ENCODE measurements around the gene RNF214.
"Not testable (repeated sequence)": the region's sequence is repeated elsewhere in the genome, so short reads cannot be mapped to it uniquely, and the experiment has no call there.

The RNF214 gene

DNA sequence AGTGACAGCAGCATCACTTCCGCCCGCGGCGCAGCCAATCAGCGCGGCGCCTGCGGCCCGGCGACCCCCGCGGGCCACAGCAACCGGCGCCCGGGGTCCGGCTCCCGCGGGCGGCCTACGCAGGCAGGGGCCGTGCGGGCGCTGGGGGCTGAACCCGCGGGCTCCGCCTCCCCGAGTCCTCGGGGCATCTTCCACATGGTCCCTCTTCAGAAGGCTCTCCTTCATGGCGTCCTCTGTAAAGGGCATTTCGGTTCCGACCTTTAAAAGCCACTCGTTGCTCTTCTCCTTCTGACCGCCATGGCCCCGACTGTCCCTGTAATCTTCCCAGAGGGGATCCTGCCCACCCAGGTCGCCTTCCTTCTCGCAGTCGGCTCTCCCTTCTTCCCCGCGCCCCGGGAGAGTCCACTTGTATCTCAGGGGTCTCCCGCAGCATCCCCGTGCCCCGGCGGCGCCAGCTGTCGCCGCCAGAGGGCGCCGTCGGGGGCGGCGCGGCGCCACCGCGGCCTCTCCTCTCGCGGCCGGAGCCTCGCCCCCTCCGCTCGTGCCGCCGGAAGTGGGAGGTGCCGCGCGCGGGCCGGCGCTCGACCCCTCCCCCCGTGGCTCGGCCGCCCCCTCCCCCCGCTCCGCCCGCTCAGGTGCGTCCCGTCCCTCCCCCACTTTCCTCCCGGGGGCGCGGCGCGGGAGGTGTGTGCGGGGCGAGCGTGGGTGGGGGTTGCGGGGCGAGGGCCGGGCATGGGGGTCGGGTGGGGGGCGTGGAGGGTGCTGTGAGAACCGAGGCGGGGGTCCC, at the start of gene RNF214:
Gene RNF214 (plus strand): TSS at position 580 of the 787 bp plus-strand sequence. CDS start 1,602 bp downstream, outside the sequence.
- DNase-seq (ENCODE audit: extremely low spot score, insufficient read length, low read depth) (peak; percentile 95), FAIRE-seq (peak; percentile 81)

DNA sequence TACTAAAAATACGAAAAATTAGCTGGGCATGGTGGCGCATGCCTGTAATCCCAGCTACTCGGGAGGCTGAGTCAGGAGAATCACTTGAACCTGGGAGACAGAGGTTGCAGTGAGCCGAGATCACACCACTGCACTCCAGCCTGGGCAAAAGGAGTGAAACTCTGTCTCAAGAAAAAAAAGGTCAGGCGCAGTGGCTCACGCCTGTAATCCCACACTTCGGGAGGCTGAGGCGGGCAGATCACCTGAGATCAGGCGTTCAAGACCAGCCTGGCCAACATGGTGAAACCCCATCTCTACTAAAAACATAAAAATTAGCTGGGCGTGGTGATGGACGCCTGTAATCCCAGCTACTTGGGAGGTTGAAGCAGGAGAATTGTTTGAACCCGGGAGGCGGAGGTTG, 49.3 kb upstream of the RNF214 start:
- not testable (repeated sequence) for FAIRE-seq; DNase-seq (ENCODE audit: extremely low spot score, insufficient read length, low read depth)

DNA sequence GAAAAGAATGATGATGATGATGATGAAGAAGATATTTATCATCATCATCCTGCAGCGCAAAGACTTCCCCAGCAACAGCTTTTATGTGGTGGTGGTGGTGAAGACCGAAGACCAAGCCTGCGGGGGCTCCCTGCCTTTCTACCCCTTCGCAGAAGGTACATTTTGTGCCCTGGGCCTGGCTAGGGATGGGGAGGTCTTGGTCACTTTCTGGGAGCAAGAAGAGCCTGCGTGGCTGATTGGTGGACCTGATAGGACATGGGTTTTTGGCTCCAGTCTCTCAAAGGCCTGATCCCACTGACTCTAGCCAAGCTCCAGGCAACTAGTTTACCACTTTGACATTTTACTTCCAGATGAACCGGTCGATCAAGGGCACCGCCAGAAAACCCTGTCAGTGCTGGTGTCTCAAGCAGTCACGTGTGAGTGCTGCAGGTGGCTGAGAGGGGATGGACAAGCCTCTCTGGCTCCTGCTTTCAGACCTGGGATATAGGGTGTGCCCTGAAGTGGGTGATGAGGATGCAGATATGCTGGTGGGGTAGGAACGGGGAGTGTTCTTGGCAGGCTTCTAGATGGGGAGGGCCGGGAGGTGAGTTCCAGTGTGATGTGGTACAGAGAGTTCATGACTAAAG, 48.6 kb upstream of the RNF214 start:
- DNase-seq (ENCODE audit: extremely low spot score, insufficient read length, low read depth), result no peak
- no peak for FAIRE-seq

DNA sequence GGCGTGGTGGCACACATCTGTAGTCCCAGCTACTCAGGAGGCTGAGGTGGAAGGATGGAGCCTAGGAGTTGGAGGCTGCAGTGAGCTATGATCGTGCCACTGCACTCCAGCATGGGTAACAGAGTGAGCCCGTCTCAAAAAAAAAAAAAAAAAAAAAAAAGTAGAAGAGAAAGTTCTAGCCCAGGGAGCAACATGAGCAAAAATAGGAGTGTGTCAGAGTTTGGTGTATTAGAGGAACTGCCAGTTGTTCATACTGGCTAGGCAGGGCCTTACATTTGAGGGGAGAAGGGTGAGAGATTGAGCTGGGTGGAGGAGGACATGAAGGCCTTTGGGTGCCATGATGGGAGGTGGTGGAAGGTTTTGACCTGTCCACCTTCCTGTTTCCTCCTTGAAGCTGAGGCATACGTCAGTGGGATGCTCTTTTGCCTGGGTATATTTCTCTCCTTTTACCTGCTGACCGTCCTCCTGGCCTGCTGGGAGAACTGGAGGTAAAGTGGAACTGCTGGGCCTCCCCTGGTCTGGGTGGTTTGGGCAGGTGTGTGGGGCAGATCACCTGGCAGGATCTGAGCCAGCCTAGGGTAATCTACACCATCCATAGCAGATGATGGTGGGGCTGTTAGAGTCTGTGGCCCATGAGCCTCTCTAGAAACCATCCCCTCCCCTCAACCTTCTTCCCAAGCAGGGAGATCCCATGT, 46.6 kb upstream of the RNF214 start:
- DNase-seq (ENCODE audit: extremely low spot score, insufficient read length, low read depth) (no peak), FAIRE-seq (no peak)

DNA sequence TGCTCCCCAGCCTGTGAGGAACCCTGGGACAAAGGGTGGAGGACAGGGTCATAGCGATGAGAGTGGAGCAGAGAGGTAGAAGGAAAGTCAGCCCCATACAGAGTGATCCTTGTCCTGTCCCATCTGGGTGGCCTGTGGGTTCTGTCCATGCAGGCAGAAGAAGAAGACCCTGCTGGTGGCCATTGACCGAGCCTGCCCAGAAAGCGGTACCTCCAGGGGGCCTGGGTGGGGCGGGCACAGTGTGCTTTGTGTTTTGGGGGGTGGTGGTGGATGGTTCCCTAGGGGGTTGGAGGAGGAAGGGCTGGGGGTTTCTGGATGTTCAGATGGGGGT, 46.1 kb upstream of the RNF214 start:
- DNase-seq (ENCODE audit: extremely low spot score, insufficient read length, low read depth), result no peak
- FAIRE-seq, result no peak

GRCh38 chr11:117187007-117187406, 45.5 kb upstream of the RNF214 start:
- FAIRE-seq (no peak), DNase-seq (ENCODE audit: extremely low spot score, insufficient read length, low read depth) (no peak)

- no peak for FAIRE-seq
- DNase-seq (ENCODE audit: extremely low spot score, insufficient read length, low read depth), result no peak
These were observed 45.1 kb upstream of the RNF214 start for GRCh38 chr11:117187428-117187798.

DNA sequence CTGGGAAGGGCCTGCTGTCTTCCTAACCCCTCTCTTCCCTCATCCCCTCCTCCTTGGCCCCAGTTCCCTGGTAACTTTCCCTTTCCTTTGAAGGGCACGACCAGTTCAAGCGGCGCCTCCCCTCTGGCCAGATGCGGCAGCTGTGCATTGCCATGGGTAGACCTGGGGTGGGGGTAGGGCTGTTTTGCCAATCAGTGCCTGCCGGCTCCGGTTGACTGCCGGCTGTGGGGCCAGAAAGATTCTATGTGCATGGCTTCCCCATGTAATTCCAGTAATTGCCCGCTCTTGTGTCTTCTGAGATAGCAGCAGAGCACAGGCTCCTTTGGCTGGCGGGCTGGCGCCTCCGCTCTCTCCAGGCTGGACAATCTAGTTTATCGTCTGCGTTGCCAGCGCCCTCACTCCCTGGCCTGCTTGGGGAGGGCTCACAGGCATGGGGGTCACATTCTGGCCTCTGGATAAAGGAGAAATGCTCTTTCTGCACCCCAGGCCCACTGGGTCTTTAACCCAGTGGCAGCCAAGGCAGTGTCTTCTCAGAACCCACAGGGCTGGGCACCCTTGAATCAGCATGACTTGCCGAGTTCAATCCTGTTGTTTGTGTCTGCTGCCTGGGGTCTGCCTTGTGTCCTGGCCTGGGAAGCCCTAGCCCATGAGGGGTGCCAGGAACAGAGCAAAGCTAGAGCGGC, 44.5 kb upstream of the RNF214 start:
- FAIRE-seq (no peak), DNase-seq (ENCODE audit: extremely low spot score, insufficient read length, low read depth) (no peak)

- no peak for FAIRE-seq
- DNase-seq (ENCODE audit: extremely low spot score, insufficient read length, low read depth), result no peak
These were observed 43.8 kb upstream of the RNF214 start for GRCh38 chr11:117188620-117189081.

GRCh38 chr11:117189191-117189940, 43.1 kb upstream of the RNF214 start:
- no peak for DNase-seq (ENCODE audit: extremely low spot score, insufficient read length, low read depth)
- peak; percentile 94 for FAIRE-seq

GRCh38 chr11:117189941-117190544, 42.4 kb upstream of the RNF214 start:
- DNase-seq (ENCODE audit: extremely low spot score, insufficient read length, low read depth) (no peak), FAIRE-seq (no peak)

GRCh38 chr11:117191680-117192400, 40.6 kb upstream of the RNF214 start:
- FAIRE-seq (no peak), DNase-seq (ENCODE audit: extremely low spot score, insufficient read length, low read depth) (no peak)

DNA sequence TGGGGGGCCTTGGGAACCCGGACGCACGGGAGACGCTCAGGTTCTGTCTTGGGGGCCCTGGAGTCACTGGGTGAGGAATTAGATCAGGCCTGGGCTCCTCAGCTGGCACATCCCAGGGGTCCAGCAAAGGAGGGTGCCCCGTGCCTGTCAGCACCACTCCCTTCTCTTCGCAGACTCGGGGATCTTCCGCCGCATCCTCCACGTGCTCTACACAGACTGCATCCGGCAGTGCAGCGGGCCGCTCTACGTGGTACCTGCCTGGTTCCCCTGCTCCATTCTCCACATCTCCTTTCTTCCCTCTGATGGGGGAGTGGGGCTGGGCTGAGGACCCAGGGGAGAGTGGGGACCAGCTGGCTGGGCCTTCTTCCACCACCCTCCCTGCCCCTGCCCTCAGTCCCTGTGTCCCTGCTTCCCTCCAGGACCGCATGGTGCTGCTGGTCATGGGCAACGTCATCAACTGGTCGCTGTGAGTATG, 40.0 kb upstream of the RNF214 start:
- no peak for DNase-seq (ENCODE audit: extremely low spot score, insufficient read length, low read depth)

GRCh38 chr11:117193130-117194020, 39.1 kb upstream of the RNF214 start:
- FAIRE-seq (no peak), DNase-seq (ENCODE audit: extremely low spot score, insufficient read length, low read depth) (no peak)

More for the DNA sequence above, 40.0 kb upstream of the RNF214 start:
- no peak for FAIRE-seq

DNA sequence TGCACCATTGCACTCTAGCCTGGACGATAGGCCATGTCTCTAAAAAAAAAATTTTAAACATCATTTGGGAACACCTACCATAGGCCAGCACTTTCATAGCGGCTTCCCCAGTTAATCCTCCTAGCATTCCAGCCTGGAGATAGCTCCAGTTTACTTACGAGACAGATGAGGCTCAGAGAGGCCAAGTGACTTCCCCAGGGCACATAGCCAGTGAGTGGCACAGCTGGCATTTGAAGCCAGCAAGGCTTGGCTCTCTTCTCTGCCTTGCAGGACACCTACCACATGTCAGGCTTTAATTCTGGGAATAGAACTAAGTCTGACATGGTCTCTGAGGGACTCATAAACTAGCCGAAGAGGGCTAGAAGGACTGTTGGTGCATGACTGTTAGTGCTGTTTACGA, 38.2 kb upstream of the RNF214 start:
- DNase-seq (ENCODE audit: extremely low spot score, insufficient read length, low read depth) (no peak), FAIRE-seq (no peak)

DNA sequence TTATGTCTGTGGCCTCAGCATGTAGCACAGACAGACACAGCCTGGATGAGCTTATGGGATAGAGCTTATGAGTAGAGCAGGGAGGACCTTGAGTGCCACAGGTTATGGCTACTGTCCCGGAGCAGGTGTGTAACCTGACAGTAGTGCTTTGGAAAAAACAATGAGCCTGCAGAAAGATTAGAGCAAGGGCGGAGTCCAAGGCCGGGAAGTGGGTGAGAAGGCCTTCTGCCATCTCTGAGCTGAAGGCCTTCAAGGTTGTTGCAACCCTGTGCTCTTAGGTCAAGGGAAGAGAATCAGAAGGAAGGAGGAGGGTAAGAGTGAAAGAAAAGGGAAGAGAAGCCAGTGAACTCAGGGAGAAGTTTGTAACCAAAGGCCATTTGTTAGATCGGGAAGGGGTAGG, 37.2 kb upstream of the RNF214 start:
- FAIRE-seq, result no peak
- no peak for DNase-seq (ENCODE audit: extremely low spot score, insufficient read length, low read depth)

DNA sequence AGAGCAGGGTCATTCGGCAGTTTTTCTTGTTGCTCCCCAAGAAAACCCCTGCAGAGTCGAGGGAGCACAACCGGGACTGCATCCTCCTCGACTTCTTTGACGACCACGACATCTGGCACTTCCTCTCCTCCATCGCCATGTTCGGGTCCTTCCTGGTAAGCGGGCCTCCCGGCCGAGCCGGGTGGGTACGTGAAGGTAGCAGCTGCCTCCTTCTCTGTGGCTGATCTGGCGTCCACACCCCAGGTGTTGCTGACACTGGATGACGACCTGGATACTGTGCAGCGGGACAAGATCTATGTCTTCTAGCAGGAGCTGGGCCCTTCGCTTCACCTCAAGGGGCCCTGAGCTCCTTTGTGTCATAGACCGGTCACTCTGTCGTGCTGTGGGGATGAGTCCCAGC, 36.7 kb upstream of the RNF214 start:
- FAIRE-seq (no peak), DNase-seq (ENCODE audit: extremely low spot score, insufficient read length, low read depth) (no peak)

DNA sequence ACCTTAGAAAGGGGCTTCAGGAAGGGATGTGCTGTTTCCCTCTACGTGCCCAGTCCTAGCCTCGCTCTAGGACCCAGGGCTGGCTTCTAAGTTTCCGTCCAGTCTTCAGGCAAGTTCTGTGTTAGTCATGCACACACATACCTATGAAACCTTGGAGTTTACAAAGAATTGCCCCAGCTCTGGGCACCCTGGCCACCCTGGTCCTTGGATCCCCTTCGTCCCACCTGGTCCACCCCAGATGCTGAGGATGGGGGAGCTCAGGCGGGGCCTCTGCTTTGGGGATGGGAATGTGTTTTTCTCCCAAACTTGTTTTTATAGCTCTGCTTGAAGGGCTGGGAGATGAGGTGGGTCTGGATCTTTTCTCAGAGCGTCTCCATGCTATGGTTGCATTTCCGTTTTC, 35.5 kb upstream of the RNF214 start:
- DNase-seq (ENCODE audit: extremely low spot score, insufficient read length, low read depth) (no peak), FAIRE-seq (no peak)

Measured in GM18507 (cell line).